ENCODE results near the gene BEND3.

DNA sequence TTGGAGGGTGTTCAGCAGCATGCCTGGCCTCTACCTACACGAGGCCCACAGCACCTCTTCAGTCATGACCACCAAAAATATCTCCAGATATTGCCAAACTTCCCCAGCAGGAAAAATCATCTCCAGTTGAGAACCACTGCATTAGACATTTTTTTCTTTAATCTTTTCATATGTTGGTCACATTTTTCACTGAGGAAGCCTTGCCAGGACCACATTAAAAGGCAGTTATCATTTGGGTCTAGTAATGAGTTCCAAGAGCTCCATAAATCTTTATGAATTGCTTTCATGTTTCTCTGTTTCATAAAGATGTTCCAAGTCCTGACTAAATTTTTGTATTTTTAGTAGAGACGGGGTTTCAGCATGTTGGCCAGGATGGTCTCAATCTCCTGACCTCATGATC, 58.5 kb downstream of the BEND3 start:
- no peak for TF ChIP-seq CSRNP3 (CRISPR knock-in tag; IDR thresholded peaks at IDR 0.05)
- TF ChIP-seq PPARA (CRISPR knock-in tag; IDR thresholded peaks at IDR 0.05; ENCODE audit: borderline replicate concordance), result no peak
- no peak for TF ChIP-seq PATZ1 (CRISPR knock-in tag; IDR thresholded peaks at IDR 0.05; ENCODE audit: borderline replicate concordance)
- TF ChIP-seq CSDC2 (CRISPR knock-in tag; IDR thresholded peaks at IDR 0.05), result no peak
- TF ChIP-seq, protein P1, sequence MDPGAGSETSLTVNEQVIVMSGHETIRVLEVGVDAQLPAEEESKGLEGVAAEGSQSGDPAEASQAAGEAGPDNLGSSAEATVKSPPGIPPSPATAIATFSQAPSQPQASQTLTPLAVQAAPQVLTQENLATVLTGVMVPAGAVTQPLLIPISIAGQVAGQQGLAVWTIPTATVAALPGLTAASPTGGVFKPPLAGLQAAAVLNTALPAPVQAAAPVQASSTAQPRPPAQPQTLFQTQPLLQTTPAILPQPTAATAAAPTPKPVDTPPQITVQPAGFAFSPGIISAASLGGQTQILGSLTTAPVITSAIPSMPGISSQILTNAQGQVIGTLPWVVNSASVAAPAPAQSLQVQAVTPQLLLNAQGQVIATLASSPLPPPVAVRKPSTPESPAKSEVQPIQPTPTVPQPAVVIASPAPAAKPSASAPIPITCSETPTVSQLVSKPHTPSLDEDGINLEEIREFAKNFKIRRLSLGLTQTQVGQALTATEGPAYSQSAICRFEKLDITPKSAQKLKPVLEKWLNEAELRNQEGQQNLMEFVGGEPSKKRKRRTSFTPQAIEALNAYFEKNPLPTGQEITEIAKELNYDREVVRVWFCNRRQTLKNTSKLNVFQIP (CRISPR knock-in tag; IDR thresholded peaks at IDR 0.05; ENCODE audit: borderline replicate concordance, low read depth), result no peak
- TF ChIP-seq ZFP30 (CRISPR knock-in tag; IDR thresholded peaks at IDR 0.05), result no peak
- TF ChIP-seq ZFP3 (CRISPR knock-in tag; IDR thresholded peaks at IDR 0.05), result no peak
- TF ChIP-seq GLIS3 (CRISPR knock-in tag; IDR thresholded peaks at IDR 0.05), result no peak

All from SK-N-SH treated with all-trans-retinoic acid at 6 μM for 48 hours (cell line).